ENCODE data around the gene KCNIP4. TPM values are rescaled to one million over a fixed set of nuclear protein-coding genes. Genes with fewer than 3 reads are reported as not detected.

KCNIP4 gene
- total and polyA plus RNA-seq, 9 of the 15 experiments (the other 6 are each of a cell fraction or from before 2014, with no cell fraction given): 0.25 to 0.41 TPM; not detected in 7

GRCh38 chr4:21320034-21320433 lies 628.5 kb downstream of the KCNIP4 start:
- Histone ChIP-seq H2AFZ (ENCODE audit: low read depth, low read length) (no peak overlapping the region), H3K4me2 (ENCODE audit: insufficient read depth, low read length) (no peak overlapping the region), H3K79me2 (ENCODE audit: control insufficient read depth, insufficient read depth, low read length) (no peaks in the 10 kb centered on the region), H3K27me3 (ENCODE audit: control insufficient read depth in 2 of 2, insufficient read depth in 2 of 2, low read length in 2 of 2) (no peaks in the 10 kb centered on the region), H3K36me3 (ENCODE audit: control insufficient read depth, insufficient read depth, low read length) (no peaks in the 10 kb centered on the region), H4K20me1 (replicated peaks; ENCODE audit: control insufficient read depth, insufficient read depth, low read length) (no peaks in the 10 kb centered on the region), H3K4me3 (no peak overlapping the region), H3K27ac (ENCODE audit: extremely low read depth, low read depth, low read length) (no peak overlapping the region), H3K9me1 (ENCODE audit: control insufficient read depth, insufficient read depth, low read length) (no peaks in the 10 kb centered on the region), H3K4me1 (replicated peaks in 1 of 2; ENCODE audit: control insufficient read depth in 2 of 2, insufficient read depth in 2 of 2, low read length in 2 of 2) (no peaks in the 10 kb centered on the region), H3K9me3 (replicated peaks; ENCODE audit: control insufficient read depth, insufficient read depth, low read depth, low read length) (no peaks in the 10 kb centered on the region; the same call in 1 of the 2 replicates), H3K9ac (ENCODE audit: insufficient read depth in 1 of 2, low read depth in 2 of 2, low read length in 2 of 2) (no peak overlapping the region)
- WGBS (ENCODE audit: insufficient coverage, low coverage, missing lambda C conversion rate): 0% methylated on average over 1 of the region's 1 CpG
- in situ Hi-C loops (cut with MboI) (no loop called here), intact Hi-C loops (cut with micrococcal nuclease) (no loop called here)
- ChIA-PET POLR2A (no interaction called here), CTCF (ENCODE audit: low intra/inter-chr PET ratio) (no interaction called here)
- TF ChIP-seq ZNF124 (CRISPR knock-in tag; IDR thresholded peaks at IDR 0.05) (no peak), FOXO4 (CRISPR knock-in tag; IDR thresholded peaks at IDR 0.05) (no peak), ZC3H8 (IDR thresholded peaks at IDR 0.05) (no peak), KLF6 (CRISPR knock-in tag; IDR thresholded peaks at IDR 0.05; ENCODE audit: borderline replicate concordance) (no peak), ATF3 (IDR thresholded peaks at IDR 0.05) (no peak), ATF3 (CRISPR knock-in tag; conservative IDR thresholded peaks at IDR 0.05) (no peak), PRMT5 (CRISPR knock-in tag; IDR thresholded peaks at IDR 0.05) (no peak), BRCA1 (IDR thresholded peaks at IDR 0.05) (no peak), BRCA1 (CRISPR knock-in tag; IDR thresholded peaks at IDR 0.05) (no peak), THAP12 (CRISPR knock-in tag; IDR thresholded peaks at IDR 0.05) (no peak)
- no peak for ATAC-seq
- no peak for FAIRE-seq
- BruUV-seq (replicated peaks): no TSS peak
- no peak for DNase-seq (ENCODE audit: extremely low read depth in 1 of 4, low spot score in 3 of 4)
